Rectal smooth muscle tissue (tissue), 1 donor: ENCODE measurements around the gene ST6GALNAC5.

Experiments
- H3K27ac ChIP-seq: one replicate; pipeline ENCODE4 v1.7.0; 2013; ENCODE audit warnings: low read depth, low read length, inconsistent platforms
- H3K27me3 ChIP-seq: one replicate; pipeline ENCODE4 v1.7.0; 2013; ENCODE audit warnings: low read length; ENCODE audit not compliant: control insufficient read depth, insufficient read depth
- H3K36me3 ChIP-seq: one replicate; pipeline ENCODE4 v1.7.0; 2013; ENCODE audit warnings: low read length; ENCODE audit not compliant: control insufficient read depth, insufficient read depth
- H3K4me1 ChIP-seq: one replicate; pipeline ENCODE4 v1.7.0; 2013; ENCODE audit warnings: low read length; ENCODE audit not compliant: control insufficient read depth, insufficient read depth
- H3K4me3 ChIP-seq: one replicate; pipeline ENCODE4 v1.7.0; 2013; ENCODE audit warnings: low read length
- H3K9ac ChIP-seq: one replicate; pipeline ENCODE4 v1.7.0; 2013; ENCODE audit warnings: low read length

Gene ST6GALNAC5

DNA sequence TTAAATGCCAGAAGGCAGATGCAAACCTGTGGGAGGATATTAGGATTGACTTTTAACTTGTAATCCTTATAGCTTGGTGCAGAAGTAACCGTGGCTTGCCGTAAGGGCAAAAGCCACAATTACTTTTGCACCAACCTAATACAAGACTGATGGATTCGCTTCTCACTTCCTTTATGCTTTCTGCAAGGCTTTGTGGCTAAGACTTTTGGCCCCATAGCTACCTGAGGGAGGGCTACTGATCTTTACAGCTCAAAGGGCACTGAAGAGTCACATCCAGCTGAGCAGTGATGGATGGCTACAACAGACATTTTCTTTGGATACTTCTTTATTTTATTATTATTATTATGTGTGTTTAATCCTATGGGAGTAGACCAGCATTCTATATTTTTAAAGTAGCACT, 140.4 kb downstream of the ST6GALNAC5 start:
- Histone ChIP-seq H3K4me3 (no peak overlapping the region), H3K9ac (no peak overlapping the region), H3K36me3 (no peaks in the 10 kb centered on the region), H3K27me3 (no peaks in the 10 kb centered on the region), H3K4me1 (no peaks in the 10 kb centered on the region), H3K27ac (no peak overlapping the region)

GRCh38 chr1:77010937-77011336, 143.7 kb downstream of the ST6GALNAC5 start:
- Histone ChIP-seq H3K27me3 (no peaks in the 10 kb centered on the region), H3K27ac (no peak overlapping the region), H3K4me3 (no peak overlapping the region), H3K36me3 (no peaks in the 10 kb centered on the region), H3K9ac (no peak overlapping the region), H3K4me1 (no peaks in the 10 kb centered on the region)

DNA sequence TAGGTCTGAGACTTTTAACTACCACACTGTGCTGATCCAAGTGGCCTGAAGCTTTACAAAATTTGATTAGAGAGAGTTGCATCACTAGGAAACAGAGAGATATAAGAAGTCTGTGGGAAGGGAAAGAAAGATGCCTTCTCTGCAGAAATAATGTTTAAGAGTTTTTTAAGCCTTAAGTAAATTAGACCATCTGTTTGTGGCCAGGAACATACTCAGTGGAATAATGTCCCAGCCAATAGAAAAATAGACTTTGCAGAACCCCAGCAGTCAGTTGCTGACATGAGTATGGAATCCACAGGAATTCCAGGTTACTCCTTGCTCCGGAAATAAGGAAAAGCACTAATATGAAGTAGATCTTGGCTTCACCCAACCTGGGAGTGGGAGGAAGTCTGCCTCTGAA, 144.8 kb downstream of the ST6GALNAC5 start:
- Histone ChIP-seq H3K27ac (no peak overlapping the region), H3K36me3 (no peaks in the 10 kb centered on the region), H3K9ac (no peak overlapping the region), H3K4me1 (no peaks in the 10 kb centered on the region), H3K4me3 (no peak overlapping the region), H3K27me3 (no peaks in the 10 kb centered on the region)

GRCh38 chr1:77014073-77014788, 147.0 kb downstream of the ST6GALNAC5 start:
- H3K9ac ChIP-seq, result no peak overlapping the region
- H3K36me3 ChIP-seq, result no peaks in the 10 kb centered on the region
- no peaks in the 10 kb centered on the region for H3K27me3 ChIP-seq
- H3K4me3 ChIP-seq, result no peak overlapping the region
- H3K4me1 ChIP-seq, result no peaks in the 10 kb centered on the region
- no peak overlapping the region for H3K27ac ChIP-seq

GRCh38 chr1:77015748-77016341, 148.6 kb downstream of the ST6GALNAC5 start:
- Histone ChIP-seq H3K9ac (no peak overlapping the region), H3K36me3 (no peaks in the 10 kb centered on the region), H3K27me3 (no peaks in the 10 kb centered on the region), H3K27ac (no peak overlapping the region), H3K4me3 (no peak overlapping the region), H3K4me1 (no peaks in the 10 kb centered on the region)

- no peaks in the 10 kb centered on the region for H3K36me3 ChIP-seq
- H3K27ac ChIP-seq, result no peak overlapping the region
- H3K9ac ChIP-seq, result no peak overlapping the region
- H3K4me1 ChIP-seq, result no peaks in the 10 kb centered on the region
- H3K27me3 ChIP-seq, result no peaks in the 10 kb centered on the region
- H3K4me3 ChIP-seq, result no peak overlapping the region
Observed at GRCh38 chr1:77016386-77016985, 149.2 kb downstream of the ST6GALNAC5 start.

DNA sequence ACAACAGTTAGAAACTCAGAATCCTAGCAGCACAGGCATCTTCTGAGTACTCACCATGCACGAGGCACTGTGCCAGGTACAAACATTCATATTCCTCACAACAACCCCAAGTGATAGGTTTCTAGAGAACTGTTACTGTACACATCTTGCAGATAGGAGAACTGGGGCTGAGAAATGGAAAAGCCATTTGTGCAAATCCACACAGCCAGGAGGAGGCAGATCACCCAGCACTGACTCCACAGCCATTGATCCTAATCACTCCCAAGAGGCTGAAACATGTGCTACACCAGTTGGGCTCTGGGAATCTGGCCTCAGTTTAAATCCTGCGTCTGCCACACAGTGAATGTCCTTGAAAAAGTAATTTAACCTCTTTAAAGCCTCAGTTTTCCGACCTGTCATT, 151.0 kb downstream of the ST6GALNAC5 start:
- H3K4me1 ChIP-seq, result no peaks in the 10 kb centered on the region
- no peaks in the 10 kb centered on the region for H3K36me3 ChIP-seq
- no peak overlapping the region for H3K27ac ChIP-seq
- H3K27me3 ChIP-seq, result no peaks in the 10 kb centered on the region
- H3K4me3 ChIP-seq, result no peak overlapping the region
- no peak overlapping the region for H3K9ac ChIP-seq

- Histone ChIP-seq H3K27me3 (no peaks in the 10 kb centered on the region), H3K9ac (no peak overlapping the region), H3K4me3 (no peak overlapping the region), H3K36me3 (no peaks in the 10 kb centered on the region), H3K27ac (no peak overlapping the region), H3K4me1 (no peaks in the 10 kb centered on the region)
Observed at GRCh38 chr1:77018761-77019160, 151.5 kb downstream of the ST6GALNAC5 start.

DNA sequence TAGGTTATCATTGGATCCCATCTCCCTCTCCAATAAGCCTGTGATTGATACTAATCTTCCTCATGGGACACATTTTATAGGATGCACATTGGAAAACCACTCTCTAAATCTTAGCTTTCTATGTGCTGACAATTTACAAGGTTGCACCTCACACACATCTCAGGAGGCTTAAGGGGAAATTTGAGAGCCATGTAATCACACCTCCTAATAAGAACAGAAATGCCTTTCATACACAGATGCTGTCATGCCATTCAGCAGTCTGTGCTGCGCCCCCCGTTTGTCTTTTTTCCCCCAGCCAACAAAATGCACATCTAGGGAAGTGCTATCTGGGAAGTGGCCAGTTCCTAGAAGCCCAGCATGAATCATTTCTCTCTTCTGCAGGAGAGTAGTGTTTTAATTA, 154.5 kb downstream of the ST6GALNAC5 start:
- H3K27me3 ChIP-seq, result no peaks in the 10 kb centered on the region
- no peak overlapping the region for H3K4me3 ChIP-seq
- H3K4me1 ChIP-seq, result no peaks in the 10 kb centered on the region
- no peak overlapping the region for H3K27ac ChIP-seq
- no peaks in the 10 kb centered on the region for H3K36me3 ChIP-seq
- H3K9ac ChIP-seq, result no peak overlapping the region

DNA sequence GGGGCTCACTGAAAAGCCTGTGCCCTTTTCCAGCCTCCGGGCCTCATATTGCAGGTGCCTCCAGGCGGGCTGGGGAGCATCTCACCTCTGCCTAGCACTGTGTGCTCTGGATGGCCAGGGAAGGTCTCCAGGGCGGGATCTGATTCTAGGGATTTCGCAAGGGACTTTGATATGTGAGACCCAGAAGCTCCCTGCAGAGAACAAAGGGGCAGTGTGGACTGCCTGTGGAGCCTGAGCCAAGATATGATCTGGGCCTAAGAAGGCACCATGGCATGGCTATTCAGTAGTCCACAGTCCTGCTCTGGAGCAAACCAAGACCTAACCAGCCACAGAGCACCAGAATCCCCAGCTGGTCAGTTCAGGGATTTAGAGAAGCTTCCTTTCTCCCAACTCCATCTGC, 157.2 kb downstream of the ST6GALNAC5 start:
- H3K27me3 ChIP-seq, result no peaks in the 10 kb centered on the region
- no peak overlapping the region for H3K27ac ChIP-seq
- no peak overlapping the region for H3K4me3 ChIP-seq

GRCh38 chr1:77025599-77025998, 158.3 kb downstream of the ST6GALNAC5 start:
- Histone ChIP-seq H3K4me3 (no peak overlapping the region), H3K27me3 (no peaks in the 10 kb centered on the region), H3K9ac (no peak overlapping the region), H3K27ac (no peak overlapping the region), H3K4me1 (peaks cover 2% of the 10 kb centered on the region), H3K36me3 (no peaks in the 10 kb centered on the region)

More for the DNA sequence above, 157.2 kb downstream of the ST6GALNAC5 start:
- no peaks in the 10 kb centered on the region for H3K36me3 ChIP-seq
- no peak overlapping the region for H3K9ac ChIP-seq
- peaks cover 2% of the 10 kb centered on the region for H3K4me1 ChIP-seq

- Histone ChIP-seq H3K27ac (no peak overlapping the region), H3K36me3 (no peaks in the 10 kb centered on the region), H3K4me3 (no peak overlapping the region), H3K4me1 (peaks cover 2% of the 10 kb centered on the region), H3K9ac (no peak overlapping the region), H3K27me3 (no peaks in the 10 kb centered on the region)
Observed at GRCh38 chr1:77026135-77026534, 158.9 kb downstream of the ST6GALNAC5 start.

DNA sequence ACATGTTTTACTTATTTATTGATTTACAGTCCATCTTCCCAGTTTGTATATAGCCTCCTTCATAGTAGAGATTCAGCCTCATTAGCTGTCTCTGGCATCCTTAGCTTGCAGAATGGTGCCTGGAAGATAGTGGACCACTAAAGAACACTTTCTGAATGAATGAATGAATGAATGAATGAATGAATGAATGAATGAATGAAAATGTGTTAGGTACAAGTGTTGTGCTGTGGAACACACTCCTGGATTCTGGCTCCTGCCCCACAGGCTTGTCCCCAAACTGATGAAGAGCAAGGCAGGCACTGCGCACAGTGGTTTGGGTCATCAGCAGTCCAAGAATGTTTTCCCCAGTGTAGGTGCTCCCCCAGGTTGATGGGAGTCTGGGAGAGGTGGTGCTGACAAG, 159.4 kb downstream of the ST6GALNAC5 start:
- H3K4me3 ChIP-seq, result no peak overlapping the region
- H3K36me3 ChIP-seq, result no peaks in the 10 kb centered on the region
- no peaks in the 10 kb centered on the region for H3K27me3 ChIP-seq
- H3K27ac ChIP-seq, result no peak overlapping the region
- H3K4me1 ChIP-seq, result peaks cover 2% of the 10 kb centered on the region
- H3K9ac ChIP-seq, result no peak overlapping the region
